GM21786 (cell line): ENCODE results near the gene RBMX.

Experiments used
- ATAC-seq: cut with Tn5 transposase; IDR thresholded peaks from one replicate; pipeline ENCODE4 v1.9.1; 2021; ENCODE audit not compliant: unreplicated experiment

The RBMX gene

GRCh38 chrX:136849395-136849794 lies 31.1 kb downstream of the RBMX start:
- ATAC-seq: no peak

GRCh38 chrX:136847874-136848273 lies 32.7 kb downstream of the RBMX start:
- no peak for ATAC-seq

GRCh38 chrX:136839196-136839595 lies 41.3 kb downstream of the RBMX start:
- ATAC-seq: no peak

GRCh38 chrX:136835761-136836160 lies 44.8 kb downstream of the RBMX start:
- no peak for ATAC-seq

- ATAC-seq: no peak
Observed at GRCh38 chrX:136829413-136829812, 51.1 kb downstream of the RBMX start.

- ATAC-seq: no peak
Observed at GRCh38 chrX:136828830-136829229, 51.7 kb downstream of the RBMX start.

- ATAC-seq: no peak
Observed at GRCh38 chrX:136827026-136827425, 53.5 kb downstream of the RBMX start.

GRCh38 chrX:136825771-136826170 lies 54.8 kb downstream of the RBMX start:
- no peak for ATAC-seq
